ENCODE results near the gene ACTMAP.
A peak's percentile ranks its signal among the peaks of the same experiment; 100 is the strongest.
"Not testable (repeated sequence)": the region's sequence is repeated elsewhere in the genome, so short reads cannot be mapped to it uniquely, and the experiment has no call there.

ACTMAP gene, protein sequence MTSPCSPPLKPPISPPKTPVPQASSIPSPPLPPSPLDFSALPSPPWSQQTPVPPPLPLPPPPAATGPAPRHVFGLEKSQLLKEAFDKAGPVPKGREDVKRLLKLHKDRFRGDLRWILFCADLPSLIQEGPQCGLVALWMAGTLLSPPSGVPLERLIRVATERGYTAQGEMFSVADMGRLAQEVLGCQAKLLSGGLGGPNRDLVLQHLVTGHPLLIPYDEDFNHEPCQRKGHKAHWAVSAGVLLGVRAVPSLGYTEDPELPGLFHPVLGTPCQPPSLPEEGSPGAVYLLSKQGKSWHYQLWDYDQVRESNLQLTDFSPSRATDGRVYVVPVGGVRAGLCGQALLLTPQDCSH

DNA sequence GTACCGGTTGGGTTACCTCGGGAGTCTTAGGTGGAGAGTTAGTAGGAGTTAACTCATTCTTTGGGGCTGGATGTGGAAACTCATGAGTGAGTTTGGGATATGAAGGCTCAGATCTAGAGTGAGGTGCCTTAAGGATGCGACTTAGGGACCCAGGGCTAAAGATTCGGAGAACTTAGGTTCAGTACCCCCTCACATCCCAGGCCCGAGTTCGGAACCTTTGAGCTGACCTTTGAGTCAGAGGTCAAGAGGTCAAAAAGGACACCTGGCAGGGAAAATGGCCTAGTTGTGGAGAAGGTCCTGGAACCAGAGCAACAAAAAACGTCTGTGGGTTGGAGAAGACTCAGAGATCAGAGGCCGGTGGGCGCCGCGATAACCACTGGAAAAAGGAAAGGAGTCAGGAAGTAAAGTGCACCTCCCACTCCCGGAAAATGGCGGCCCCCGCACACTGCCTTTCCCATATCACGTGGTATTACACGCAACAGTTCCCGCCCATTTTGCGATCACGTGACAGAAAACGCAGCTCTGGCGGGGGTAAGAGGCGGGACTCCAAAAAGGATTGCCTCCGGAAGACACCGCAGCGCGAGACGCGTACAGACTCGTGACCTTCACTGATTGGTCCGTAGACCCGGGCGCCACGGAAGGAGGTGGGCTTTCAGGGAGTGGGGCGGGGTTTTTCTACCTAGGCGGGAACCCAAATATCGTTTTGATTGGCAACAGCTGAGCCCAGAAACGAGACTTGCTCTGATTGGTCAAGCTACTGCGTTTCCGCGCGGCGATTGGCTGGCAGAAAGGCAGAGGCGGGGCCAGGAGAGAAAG, at the start of gene ACTMAP:
TSS of gene ACTMAP (minus strand) at position 420 of the 816 bp plus-strand sequence. CDS start 674 bp downstream, outside the sequence.
- peak; percentile 98 for DNase-seq (ENCODE audit: low read depth)

DNA sequence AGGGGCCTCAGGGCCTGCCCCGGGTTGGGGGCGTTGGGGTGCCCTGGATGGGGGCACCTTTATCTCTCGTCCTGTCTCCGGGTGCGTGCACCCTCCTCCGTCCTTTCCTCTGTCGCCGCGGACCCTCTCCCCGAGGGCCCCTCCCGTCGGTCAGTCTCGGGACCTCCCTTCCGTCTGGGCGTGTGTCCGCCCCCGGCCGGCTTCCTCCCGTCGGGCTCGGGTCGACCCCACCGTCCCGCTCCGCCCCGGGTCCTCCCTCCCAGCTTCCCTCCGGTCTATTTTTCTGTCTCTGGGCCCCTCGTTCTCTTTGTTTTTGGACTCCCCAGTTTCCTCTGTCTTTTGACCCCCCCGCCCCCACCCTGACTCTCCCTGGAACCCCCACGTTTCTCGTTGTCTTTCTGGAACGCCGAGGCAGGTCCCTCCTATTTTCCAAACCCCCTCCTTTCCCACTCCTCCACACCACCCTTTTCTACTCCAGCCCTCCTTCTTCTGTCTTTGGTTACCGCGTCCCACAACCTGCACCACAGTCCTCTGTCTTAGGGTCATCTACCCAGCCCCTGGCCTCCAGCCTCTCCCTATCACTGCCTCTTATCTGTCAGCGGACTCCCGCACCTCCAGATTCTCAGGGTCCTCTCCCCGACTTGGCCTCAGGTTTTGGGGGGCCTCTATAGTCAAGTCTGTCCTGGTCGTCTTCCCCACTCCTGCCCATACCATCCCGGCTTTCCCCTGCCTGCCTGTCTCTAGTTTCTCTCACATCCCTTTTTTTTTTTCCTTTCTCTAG, 49.5 kb upstream of the ACTMAP start:
- DNase-seq (ENCODE audit: low read depth): no peak

DNA sequence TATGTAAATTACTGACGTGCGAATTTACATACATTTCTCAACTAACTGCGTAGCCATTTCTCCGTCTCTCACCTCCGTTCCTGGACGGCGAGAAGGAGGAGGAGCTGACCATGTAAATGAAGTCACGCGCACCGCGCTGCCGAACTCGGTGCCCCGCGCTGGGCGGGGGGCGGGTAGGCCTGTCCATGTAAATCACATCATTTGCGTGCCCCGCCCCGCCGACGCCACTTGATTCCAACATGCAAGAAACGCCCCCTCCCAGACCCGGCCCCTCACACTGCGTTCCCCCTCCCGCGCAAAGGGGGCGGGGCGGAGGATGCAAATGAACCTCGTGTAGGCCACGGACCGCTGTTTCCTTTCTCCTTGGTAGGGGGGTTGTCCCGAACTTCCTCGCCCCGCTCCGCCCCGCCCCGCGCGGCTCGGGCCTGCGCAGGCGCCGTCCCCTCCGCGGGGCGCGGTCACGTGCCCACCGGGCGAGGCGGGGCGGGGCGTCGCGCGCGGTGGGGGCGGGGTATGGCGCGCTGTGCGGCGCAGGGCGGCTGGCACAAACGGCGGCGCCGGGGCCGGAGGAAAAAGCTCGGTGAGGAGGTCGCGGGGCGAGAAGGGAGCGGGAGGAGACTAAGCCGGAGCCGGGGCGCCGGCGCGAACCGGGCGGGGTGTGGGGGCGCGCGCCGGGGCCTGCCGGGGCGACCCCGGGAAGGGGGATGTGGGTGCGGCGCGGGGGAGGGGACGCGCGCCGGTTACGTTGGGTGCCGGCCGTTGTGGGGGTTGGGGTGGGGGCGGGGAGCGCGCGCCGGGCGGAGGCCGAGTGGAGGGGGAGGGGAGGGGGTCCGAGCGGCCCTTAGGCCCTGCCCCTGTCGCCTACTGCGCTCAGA, 48.6 kb upstream of the ACTMAP start, which contains the start of gene EGLN2:
TSS of gene EGLN2 (plus strand) at position 509 of the 875 bp plus-strand sequence. CDS start 1,382 bp downstream, outside the sequence.
- DNase-seq (ENCODE audit: low read depth): peak; percentile 100

DNA sequence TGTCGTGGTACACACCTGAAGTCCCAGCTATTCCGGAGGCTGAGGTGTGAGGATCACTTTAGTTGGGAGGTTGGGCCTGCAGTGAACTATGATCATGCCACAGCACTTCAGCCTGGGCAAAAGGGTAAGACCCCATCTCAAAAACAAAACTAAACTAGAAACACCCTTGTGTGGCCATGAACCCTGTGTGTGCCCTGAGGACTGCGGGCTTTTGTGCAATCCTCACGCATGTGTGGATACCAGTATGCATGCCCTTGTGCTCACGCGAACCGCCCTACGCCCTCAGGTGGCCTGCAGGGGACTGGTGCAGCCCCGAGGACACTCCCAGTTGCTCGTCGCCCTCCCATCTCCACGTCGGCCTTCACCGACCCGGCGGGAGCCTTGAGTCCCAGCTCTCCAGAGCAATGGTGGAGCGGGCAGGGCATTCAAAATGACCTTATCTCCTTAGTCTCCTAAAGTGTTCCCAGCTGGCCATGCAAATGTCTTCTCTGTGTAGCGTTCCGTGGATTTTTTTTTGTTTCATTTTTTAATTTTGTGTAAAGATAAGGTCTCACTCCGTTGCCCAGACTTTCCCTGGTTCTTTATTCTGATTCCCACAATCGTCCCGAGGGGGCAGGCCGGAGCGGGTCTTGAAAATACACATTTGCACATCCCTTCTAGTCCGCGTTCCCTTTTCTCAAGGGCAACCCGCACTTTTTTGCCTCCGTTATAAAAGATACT, 47.8 kb upstream of the ACTMAP start:
- DNase-seq (ENCODE audit: low read depth): peak; percentile 46

DNA sequence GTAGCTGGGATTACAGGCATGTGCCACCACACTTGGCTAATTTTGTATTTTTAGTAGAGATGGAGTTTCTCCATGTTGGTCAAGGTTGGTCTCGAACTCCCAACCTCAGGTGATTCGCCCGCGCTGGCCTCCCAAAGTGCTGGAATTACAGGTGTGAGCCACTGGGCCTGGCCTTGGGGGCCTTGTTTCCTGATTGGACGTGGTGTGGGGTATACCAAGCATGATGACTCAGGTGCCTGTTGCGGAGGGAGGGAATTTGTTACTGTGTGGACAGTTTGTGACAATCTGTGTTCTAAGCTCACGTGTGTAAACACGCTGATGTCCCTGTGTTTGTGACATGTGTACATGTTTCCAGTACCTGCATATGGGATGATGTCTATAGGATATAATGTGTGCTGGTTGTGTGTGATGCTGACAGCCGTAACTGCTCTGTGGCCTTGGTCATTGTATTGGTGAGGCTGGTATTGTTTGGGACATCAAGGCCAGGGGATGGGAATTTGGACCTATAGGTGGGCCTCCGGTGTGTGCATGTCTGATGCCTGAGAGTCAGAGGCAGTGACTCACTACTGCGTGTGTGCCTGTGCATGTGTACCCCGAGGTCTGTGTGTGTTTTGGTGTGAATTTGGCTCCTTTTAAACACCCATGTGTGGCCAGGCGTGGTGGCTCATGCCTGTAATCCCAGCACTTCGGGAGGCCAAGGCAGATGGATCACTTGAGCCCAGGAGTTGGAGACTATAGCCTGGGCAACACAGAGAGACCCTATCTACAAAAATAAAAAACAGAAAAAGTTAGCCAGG, 47.1 kb upstream of the ACTMAP start:
- no peak for DNase-seq (ENCODE audit: low read depth)

DNA sequence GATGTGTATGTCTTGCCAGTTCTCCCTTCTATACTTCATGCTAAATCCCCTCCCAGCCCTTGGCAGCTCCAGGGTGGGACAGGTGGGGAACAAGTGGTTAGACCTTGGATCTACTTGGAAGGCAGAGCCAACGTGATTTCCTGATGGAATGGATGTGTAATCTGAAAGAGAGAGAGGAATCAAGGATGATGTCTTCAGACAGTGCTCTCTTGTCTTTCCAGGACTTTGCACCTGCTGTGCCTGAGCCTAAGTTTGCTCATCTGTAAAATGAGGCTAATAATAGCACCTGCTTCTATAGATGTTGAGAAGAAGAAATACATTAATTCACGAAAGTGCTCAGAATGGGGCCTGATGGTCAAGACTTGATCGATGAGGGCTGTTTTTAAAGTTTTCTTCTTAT, 41.7 kb upstream of the ACTMAP start:
- DNase-seq (ENCODE audit: low read depth): no peak

DNA sequence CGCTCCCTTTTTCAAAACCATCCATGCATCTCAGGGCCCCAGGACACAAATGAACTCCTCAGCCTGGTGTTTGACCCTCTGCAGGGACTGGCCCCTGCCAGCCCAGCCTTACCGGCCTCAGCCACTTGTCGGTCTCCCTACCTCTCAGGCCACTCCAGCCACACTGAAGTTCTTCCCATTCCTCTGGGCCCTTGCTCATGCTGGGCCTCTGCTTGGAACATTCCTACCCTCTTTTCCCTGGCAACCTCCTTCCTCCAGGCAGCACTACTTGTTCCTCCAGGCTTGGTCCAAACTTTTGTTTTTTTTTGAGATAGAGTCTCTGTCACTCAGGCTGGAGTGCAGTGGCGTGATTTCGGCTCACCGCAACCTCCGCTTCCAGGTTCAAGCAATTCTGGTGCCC, 41.1 kb upstream of the ACTMAP start:
- DNase-seq (ENCODE audit: low read depth): no peak

DNA sequence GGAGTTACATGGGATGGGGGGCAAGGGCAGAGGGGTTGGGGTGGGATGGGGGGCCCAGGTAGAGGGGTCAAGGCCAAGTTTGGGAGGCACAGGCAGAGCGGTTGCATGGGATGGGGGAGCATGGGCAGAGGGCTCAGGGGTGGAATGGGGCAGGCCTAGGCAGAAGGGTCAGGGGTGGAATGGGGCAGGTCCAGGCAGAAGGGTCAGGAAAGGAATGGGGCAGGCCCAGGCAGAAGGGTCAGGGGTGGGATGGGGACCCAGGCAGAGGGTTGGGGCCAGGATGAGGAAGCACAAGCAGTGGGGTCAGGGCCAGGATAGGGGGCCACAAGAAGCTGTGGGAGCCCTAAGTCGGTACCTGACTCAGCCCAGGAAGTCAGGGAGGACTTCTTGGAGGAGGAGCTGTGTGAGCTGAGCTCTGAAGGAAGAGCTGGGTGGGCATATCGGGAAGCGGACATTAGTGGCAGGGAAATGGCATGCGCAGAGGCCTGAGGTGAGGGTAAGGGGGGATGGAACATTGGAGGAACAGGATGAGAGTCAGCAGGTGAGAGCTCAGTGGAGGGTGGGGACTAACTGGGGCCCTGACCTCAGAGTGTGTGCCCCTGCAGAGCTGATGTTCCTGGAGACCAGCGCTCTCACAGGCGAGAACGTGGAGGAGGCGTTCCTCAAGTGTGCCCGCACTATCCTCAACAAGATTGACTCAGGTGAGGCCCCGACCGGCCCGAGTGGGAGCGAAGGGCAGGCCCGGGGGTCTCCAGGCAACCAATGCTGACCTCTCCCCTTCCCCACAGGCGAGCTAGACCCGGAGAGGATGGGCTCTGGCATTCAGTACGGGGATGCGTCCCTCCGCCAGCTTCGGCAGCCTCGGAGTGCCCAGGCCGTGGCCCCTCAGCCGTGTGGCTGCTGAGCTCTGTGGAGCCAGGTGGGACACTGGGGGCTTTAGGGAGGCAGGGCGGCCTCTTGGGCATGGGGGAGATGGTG, 36.1 kb upstream of the ACTMAP start:
- DNase-seq (ENCODE audit: low read depth): no peak

DNA sequence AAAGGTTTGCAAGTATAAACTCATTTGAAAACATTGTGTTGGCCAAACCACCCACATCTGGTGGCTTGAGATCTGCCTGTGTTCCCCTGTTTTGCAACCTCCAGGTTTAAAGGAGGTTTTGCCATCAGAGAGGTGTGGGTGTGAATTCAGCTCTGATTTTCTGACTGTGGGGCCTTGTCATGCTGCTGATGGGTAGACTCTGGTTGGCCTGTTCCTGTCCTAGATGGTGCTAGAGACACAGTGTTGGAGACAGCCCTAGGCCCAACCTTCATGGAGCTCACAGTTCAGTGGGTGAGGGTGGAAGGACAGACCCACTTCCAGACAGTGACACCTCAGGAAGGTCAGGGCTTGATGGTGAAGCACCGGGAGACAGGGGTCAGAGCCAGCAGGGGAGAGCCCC, 35.2 kb upstream of the ACTMAP start:
- no peak for DNase-seq (ENCODE audit: low read depth)

DNA sequence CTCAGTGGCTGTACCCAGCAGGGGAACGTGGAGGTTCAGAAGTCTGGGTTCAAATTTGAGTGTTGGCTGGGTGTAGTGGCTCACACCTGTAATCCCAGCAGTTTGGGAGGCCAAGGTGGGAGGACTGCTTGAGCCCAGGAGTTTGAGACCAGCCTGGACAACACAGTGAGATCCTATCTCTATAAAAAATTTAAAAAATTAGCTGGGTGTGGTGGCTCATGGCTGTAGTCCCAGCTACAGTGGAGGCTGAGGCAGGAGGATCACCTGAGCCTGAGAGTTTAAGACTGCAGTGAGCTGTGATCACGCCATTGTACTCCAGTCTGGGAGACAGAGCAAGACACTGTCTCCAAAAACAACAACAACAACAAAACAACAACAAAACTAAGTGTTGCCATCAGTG, 33.9 kb upstream of the ACTMAP start:
- not testable (repeated sequence) for DNase-seq (ENCODE audit: low read depth)

DNA sequence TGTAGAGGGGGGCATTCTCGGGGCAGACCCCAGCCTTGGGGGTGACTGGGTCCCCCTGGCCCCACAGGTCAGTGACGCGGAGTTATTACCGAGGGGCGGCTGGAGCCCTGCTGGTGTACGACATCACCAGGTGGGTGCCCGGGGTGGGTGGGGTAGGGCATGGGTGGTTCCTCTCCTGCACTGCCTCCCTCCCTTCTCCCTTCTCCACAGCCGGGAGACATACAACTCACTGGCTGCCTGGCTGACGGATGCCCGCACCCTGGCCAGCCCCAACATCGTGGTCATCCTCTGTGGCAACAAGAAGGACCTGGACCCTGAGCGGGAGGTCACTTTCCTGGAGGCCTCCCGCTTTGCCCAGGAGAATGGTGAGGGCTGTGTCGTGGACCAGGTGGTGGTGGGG, 33.4 kb upstream of the ACTMAP start:
- no peak for DNase-seq (ENCODE audit: low read depth)

DNA sequence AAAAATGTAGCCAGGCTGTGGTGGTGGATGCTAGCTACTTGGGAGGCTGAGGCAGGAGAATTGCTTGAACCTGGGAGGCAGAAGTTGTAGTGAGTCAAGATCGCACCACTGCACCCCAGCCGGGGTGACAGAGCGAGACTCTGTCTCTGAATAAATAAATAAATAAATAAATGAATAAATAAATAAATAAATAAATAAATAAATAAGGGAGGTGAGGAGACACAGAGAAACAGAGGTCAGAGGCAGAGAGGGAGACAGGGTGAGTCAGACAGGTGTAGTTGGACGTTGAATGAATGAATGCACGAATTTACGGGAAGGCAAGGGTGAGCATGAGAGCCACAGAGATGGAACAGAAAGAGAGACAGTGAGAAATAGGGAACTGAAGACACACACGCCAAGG, 30.9 kb upstream of the ACTMAP start:
- no peak for DNase-seq (ENCODE audit: low read depth)

DNA sequence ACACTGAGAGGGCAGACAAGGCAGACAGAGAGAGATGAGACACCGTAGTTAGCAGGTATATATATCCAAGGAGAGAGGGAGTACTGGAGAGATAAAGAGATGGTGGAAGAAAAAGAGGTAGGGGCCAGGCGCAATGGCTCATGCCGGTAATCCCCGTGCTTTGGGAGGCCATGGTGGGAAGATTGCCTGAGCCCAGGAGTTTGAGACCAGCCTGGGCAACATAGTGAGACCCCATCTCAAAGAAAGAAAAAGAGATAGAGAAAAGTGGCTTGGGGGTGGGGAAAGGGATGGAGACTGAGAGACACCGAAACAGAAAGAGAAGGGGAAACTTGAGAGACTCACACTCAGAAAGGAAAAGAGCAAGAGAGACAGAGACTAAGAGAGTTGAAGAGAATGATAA, 30.3 kb upstream of the ACTMAP start:
- DNase-seq (ENCODE audit: low read depth): no peak

DNA sequence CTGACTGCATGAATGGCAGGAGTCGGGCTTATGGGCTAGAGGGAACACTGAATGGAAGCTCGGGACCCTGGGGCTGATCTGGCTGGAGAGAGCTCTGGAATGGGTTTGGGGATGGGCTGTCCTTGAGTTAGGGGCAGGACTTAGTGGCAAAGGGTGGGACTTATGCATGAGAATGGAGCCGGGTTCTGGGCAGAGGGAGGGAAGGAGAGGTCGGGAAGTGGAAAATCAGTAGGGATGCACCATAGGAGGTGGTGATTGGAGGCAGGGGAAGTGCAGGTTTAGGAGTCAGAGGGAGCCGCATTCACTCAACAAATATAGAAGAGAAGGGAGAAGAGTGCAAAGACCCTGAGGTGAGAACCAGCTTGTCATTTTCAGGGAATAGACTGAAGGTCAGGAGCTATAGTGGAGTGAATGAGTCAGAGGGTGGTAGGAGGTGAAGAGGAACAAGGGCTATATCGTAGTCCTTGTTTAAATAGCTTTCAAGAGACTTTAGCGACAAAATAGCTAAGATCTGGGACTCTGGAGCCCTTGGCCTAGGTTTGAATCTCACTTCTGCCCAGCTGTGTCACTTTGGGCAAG, 28.5 kb upstream of the ACTMAP start:
- no peak for DNase-seq (ENCODE audit: low read depth)

DNA sequence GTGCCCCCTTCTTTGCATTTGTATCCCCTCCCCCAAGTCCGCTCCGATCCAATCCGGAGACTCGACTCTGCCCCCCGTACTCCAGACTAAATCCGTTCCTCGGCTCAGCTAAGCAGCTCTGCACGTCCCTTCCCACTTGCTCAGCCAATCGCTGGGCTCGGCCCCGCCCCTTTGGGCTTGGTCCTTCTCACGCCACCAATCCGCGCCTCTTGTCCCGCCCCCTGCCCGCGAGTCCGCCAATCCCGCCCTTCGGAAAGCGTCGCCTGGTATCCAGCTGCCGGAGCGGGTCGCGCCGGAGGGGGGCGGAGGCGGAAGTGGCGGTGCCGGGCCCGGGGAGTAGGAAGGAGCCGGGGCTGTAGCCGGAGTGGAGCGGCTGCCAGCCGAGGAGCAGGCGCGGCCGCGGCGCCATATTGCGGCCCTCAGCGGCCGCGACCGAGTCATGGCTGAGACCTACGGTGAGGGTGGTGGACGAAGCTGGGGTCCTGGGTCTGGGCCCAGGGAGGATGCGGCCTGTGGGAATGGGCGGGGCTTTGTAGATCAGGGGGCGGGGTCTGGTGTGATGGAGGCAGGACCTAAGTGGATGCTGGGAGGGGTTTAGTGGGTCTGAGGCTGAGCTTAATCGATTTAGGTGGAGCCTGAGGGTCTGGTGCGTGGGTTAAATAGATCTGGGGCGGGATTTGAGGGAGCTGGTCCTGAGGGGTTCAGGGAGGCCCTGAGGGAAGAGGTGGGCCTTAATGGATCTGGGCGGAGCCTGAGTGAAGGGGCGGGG, 27.8 kb upstream of the ACTMAP start, which contains the start of gene RAB4B:
TSS of gene RAB4B (plus strand) at position 311 of the 769 bp plus-strand sequence. CDS start at position 440, 129 bp downstream.
- DNase-seq (ENCODE audit: low read depth): peak; percentile 100

DNA sequence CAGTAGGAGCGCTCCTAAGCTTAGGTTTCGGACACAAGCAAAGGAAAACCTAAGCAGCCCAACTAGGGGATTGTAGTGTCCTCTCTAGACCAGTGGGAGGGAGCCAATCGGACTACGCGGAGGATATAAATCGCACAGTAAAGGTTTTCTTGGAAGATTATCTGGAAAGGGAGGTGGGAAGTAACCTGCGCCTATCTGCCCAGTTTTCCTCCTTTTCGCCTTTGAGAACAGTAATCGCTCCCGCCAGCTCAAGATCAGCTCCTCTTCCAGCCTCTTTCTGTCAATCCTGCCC, 27.3 kb upstream of the ACTMAP start:
- no peak for DNase-seq (ENCODE audit: low read depth)

DNA sequence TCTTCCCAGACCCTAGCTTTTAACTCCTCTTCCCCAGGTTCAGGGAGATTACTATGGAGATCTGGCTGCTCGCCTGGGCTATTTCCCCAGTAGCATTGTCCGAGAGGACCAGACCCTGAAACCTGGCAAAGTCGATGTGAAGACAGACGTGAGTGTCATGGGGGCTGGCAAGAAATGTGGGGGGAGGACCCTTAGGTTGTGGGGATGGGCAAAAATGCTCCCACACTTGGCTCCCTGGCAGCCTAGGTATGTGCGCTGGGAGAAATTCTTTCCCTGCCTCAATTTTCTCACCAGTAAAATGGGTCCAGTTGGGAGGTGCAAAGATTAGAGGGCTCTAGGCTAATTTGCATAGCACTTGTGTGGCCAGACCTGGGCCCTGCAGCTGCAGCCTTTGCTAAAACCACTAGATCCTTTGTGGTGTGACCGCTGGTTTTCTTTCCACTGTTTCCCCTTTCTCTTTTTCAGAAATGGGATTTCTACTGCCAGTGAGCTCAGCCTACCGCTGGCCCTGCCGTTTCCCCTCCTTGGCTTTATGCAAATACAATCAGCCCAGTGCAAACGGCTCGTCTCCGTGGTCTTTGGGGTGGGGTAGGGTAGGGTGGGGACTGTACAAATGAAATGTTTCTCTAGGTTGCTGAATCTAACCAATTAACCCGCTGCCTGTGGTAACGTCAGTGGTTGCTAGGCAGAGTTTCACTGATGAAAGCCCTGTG, 26.8 kb upstream of the ACTMAP start:
- DNase-seq (ENCODE audit: low read depth): peak; percentile 75

All from activated T-helper 9 cell treated with anti-CD3 and anti-CD28 coated beads, Interleukin-2, amount 50 U/mL, for 16 hours (primary cell).